LoVo (cell line): ENCODE results near the gene CDKAL1.

Experiments used
- DNase-seq: peaks from one replicate; pipeline ENCODE4 v3.0.0-alpha.2; 2016; ENCODE audit warnings: low spot score

The CDKAL1 gene

DNA sequence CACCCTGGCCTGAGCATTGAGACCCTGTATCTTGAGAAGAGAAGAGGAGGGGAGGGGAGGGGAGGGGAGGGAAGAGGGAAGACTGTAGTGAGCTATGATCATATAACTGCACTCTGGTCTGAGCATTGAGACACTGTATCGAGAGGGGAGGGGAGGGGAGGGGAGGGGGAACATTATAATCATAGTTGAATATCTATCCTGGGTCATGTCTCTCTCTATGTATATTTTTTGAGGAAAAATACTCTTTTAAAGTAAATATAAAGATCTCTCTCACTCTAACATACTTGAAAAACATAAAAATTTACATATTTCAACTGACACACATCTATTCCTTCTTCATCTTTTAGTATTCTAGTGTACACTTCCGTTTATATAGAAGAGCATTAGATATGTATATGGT is 431.0 kb downstream of the CDKAL1 start:
- no peak for DNase-seq

DNA sequence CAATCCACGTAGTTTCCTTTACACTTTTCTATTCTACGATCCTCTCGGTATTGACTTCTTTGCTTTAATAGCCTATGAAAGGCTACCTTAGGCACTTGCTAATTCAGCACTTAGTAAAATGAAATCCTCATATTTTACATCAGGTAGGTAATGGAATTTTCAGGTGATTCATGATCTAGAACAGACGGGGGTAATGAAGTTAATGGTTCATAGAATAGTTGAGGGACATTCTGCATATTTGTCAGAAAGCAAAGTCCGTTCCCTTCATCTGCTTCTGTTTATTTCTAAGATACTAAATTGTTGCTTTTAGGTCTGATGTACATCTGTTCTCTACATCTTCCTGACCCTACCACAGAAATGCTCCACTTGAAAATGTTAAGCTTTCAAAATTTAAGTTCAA is 431.7 kb downstream of the CDKAL1 start:
- DNase-seq = no peak

DNA sequence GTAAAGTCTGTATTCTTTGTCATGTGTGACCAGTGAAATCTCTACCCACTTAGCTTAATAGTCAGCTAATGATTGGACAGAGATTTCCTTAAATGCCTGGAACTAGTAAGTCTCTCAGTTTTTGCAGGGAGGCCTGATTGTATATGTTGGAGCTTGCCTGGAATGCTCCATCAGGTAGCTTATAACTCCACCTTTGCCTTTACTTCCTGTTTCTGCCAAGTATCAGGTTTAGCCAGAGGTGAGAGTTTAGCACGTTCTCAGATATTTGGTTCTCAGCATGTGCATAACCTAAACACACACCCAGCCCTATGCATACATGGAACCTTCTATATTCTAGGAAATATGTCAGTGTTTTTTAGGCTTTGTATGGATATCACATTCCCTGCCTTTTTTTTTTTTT is 435.3 kb downstream of the CDKAL1 start:
- no peak for DNase-seq

DNA sequence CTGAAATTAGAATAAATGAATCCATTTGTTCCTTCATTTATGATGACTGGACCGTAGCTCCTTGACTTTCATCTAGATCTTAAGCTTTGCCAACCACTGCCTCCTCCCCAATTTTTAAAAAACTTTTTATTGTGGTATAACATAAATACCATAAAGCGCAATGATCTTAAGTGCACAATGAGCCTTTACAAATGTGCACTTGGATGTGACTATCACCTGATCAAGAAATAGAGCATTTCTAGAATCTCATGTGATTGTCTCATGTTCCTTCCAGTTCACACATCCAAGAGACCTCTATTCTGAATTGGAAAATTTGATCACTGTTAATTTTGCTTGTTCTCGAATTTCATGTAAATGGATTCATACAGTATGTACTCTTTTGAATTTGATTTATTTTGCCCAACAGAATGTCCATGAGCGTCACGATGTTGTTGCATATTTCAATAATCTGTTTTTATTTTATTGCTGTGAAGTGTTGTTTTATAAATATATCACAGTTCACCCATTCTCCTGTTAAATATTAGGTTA is 442.2 kb downstream of the CDKAL1 start:
- no peak for DNase-seq

DNA sequence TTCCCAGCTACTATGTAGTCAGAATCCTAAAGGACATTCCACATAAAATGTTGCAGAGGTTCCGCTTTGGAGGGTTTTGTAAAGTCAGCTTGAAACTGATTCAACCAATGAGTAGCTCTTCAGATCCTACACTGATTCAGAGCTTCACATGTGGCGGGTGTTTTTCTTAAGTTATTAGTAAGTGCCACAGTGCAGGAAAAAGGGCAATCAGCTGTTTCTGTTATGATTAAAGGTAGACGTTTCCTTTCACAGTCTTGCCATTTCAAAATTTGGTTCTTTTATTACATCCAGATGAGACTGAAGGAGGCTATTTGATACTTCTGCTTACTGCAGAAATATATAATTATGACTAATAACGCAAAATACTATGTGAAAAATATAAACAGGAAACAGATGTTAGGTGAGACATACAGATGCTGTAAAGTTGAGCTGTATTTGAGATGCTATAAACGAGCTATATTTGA is 443.9 kb downstream of the CDKAL1 start:
- DNase-seq = no peak

DNA sequence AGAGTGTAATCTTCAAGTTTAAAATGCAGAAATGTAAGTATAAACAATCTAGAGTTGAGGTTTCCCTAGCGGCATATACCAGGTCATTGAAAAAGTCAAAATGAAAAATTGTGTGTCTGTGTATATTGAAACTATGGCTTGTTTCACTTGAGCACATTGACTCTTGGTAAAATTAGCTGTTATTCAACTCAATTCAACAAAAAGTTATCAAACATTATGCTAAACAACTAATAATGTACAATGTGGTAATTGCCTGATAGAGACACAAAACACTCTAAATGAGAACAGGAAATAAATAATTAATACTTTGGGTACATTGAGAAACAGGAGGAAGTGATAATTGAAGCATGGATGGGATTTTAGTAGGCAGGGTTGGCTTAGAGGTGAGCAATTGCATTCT is 444.8 kb downstream of the CDKAL1 start:
- no peak for DNase-seq

DNA sequence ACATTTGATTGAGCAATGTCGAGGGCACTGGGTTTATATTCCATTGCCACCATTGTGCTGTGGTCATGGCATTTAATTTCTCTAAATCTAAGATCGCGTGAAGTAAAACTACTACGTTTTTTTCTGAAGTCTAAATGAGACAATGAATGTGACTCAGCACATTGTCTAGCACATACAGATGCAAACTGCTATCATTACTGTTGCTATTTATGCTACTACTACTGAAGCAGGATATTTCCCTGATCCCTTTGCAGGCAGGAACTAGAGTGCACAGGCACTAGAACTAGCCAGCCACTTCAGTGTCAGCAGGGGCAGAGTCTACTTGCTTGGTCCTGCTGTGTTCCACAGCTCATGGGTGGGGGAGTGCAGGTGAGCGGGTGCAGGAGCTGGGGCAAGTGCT is 449.7 kb downstream of the CDKAL1 start:
- no peak for DNase-seq

DNA sequence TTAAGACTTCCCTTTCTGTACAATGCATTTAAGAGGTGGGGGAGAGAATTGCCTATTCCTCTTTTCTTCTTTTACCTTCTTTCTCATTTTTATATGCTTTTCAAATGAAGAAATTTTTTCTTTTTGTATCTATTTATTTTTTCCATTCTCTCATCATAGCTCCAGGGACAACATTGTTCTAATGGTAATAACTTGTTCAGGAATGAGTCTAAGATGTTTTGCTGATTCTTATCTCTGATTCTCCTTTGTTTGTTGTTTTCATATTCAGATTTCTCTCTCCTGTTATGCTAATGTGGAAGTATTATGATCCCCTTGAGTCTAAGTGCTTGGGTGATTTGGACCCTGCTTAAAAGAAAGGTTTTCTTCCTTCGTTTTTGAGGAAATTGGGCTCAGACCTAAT is 451.6 kb downstream of the CDKAL1 start:
- DNase-seq = no peak

DNA sequence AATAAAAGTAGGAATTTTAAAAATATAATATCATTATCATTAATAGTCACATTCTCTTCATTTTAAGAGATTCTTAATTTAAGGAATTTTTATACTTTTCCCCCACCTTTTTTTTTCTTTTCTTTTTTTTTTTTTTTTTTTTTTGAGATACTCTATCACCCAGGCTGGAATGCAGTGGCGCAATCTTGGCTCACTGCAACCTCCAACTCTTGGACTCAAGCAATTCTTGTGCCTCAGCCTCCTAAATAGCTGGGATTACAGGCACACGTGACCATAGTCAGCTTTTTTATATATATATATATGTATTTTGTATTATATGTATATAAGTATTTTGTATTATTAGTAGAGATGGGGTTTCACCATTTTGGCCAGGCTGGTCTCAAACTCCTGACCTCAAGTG is 457.7 kb downstream of the CDKAL1 start:
- DNase-seq = no peak

DNA sequence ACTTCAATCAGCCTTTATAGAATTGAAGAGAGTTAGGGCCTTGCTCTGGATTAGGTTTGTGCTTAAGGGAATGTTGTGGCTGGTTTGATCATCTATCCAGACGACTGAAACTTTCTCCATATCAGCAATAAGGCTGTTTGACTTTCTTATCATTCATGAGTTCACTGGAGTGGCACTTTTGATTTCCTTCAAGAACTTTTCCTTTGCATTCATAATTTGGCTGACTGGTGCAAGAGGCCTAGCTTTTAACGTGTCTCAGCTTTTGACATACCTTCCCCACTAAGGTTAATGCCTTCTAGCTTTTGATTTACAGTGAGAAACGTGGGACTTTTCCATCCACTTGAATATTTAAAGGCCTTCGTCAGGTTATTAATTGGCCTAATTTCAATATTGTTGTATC is 461.8 kb downstream of the CDKAL1 start:
- DNase-seq = no peak

DNA sequence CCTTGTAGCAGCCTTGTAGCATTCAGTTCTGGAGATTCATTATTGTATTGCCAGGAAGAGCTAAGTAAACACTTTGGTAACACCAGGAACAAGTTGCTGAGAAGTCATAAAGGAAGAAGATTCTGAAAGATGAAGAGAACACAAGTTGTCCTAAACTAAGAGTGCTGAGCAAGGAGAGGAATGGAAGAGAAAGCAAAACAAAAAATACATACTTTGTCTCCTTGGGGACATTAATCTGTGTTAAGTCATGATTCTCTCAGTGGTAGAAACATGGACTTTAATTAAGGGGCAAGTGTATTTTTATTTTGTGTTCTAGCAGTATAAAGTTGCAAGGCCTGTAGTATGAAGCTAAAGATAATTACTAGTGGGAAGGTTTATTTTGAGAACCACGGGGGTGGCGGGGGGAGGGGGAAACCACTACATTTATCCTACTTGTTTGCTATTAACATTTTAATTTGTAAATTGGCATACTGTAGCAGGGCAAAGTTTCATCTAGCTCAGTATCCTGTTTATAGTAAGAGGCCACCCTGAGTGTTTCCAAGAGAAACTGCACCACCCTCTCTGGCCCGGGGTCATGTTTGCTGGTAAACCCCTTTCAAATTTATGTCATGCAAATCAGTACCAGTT is 463.0 kb downstream of the CDKAL1 start:
- no peak for DNase-seq

DNA sequence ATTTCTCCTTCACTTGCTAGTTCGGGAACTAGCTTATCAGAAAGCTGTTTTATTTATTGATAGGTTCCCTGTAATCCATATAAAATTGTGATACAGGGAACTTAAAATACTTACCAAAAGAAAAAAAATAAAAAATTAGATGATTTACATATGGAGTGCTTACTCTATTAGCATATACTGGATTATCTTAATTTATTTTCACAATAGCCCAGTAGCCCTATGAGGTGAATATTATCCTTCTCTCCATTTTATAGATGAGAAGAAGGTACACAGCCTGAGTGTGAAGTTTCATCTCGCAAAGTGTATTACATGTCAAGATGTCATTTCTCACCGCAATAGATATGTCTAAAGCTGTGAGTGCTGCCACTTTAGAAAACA is 463.5 kb downstream of the CDKAL1 start:
- DNase-seq = no peak

DNA sequence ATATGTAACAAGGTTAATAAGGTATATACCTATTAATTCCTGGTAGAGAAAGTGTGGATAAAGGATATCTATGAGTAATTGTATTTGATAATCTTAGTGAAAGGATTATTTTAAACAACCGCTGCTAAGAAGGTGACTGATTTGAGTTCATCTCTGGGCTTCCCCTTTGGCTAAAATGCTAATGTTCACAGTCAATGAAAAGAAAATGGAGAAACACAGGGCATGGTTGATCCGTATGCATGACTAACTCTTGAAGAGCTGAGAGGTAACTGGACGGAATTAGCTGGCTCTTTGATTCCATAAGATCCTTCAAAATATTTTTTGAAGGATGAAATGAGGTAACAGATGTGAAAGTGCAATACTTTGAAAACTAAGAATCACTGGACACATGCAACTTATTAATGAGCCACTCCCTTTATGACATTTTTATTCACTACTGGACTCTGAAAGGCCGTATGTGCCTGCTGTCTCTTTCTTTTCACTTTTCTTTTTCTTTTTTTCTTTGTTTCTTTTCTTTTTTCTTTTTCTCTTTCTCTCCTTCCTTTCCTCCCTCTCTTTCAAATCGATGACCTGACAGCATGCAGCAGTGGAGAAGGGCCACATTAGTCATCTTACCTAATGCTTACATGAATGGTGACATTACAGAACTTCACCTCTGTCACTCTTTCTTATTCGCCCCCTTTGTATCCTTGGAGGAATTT is 464.6 kb downstream of the CDKAL1 start:
- DNase-seq = no peak

DNA sequence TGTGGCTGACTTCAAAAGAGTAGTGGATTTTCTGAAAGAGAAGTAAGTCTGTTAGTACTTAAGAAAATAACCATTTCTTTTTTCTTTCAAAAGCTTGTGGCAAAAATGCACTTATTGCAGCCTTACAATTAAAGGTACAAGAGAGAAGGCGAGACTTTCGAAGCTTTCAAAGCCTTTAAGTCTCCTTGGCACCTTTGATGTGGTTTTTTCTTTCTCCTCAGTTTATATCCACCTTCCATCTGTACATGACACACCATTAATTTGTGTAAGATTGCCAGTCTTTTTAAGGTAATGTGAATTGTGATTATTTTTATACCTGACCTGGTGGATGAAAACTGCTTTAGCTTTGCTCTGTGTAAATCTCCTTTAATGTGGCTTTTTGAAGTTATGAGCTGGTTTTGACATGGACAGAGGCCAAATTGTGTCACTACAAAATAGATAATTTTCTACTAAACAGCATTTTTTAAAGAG is 466.1 kb downstream of the CDKAL1 start:
- DNase-seq = no peak

DNA sequence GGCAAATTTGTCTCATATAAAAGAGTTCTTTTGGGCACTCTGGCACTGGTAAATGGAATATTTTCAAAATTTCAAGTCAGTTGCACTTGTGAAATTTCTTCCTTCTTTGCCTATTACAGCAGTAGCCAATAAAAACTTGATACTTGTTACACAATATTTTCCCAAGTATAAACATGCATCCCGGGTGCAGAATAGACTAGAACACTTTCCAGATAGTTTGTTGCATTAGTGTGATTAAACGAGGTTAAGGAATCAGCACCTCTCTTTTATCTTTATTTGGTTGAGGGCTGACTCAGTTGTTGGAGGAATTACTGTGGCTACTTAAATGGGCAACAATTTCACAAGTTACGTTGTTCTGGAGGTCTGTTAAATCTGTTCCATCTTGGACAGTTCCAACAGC is 467.5 kb downstream of the CDKAL1 start:
- no peak for DNase-seq

DNA sequence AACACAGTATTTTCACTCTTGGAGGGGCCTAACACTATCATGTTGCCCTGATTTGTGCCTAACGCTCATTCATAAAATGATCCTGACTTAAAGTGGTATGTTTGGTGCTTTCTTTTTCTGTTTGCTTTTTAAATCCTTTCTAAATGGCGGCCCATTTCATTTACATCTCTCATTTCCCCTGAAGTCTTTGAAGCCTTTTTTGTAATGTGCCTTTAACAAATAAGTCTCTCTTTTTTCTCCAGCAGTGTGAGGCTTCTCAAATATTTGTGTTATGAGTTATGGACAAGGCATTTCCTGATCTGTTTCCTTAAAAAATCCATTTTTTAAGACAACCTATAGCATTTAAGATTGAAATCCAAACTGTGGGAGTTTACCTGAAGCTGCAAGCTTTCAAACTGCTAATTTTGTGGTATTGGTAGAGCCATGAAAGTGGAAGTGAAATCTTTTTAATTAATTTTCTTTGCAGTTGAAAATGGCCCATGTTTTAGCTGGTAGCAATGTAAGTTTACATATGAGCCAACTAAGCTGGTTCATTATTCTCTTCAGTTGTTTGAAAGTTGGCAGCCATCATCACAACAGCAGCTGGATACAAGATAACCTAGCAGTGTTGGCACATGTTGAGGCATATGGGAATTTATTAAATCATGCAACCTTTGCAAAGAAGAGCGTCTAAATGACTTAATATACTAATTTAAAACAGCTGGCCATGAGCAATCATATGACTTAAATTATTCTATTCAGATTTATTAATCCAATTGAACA is 469.7 kb downstream of the CDKAL1 start:
- DNase-seq = no peak

DNA sequence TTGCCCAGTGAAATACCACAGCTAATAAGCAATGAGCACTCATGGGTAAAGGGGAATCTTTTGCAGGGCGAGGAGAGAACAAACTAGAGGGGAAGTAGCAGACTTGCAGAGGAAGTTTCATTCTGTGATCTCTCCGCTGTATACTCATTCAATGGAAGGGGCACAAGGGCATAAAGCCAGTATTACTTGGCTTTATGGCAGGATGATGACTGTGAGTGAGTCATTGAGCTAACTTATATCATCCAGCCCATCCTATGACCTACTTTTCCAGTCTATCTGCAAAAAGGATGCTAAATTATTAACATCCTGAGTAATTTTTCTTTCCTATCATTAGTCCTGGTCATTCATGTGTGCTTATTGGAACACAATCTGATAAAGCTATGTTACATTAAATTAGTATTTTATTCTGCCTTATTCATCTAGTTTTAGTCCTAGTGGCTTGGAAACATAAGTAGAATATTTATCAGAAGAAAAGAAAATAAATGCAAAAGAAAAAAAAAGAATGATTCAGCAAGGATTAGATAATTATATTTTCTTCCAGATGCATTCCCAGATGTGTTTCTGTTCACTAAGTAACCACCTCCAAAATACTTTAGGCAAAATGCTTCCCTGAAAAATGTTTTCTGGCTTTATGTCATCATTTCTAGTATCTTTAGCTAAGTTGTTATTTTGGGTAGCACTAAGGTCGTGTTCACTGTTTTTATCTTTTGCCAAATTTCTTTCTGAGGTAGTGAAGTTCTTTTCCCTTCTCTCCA is 471.7 kb downstream of the CDKAL1 start:
- DNase-seq = peak; percentile 56

DNA sequence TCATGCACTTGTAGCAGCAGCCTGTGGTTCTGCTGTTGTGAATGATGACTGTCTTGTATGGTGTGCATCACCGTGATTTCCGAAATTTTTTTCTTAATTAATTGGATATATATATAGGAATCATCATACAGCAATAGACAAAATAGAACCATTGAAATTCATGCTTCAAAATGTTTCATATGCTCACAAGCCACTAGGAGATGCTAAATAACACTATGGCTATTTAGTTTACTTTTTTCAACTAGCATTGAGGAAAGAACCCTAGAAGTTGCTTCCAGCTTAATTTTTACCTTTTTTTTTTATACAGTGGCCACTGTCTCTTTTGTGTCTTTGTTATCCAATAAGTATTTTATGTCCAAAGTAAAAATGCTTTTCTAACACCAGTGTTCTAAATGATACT is 485.4 kb downstream of the CDKAL1 start:
- no peak for DNase-seq

DNA sequence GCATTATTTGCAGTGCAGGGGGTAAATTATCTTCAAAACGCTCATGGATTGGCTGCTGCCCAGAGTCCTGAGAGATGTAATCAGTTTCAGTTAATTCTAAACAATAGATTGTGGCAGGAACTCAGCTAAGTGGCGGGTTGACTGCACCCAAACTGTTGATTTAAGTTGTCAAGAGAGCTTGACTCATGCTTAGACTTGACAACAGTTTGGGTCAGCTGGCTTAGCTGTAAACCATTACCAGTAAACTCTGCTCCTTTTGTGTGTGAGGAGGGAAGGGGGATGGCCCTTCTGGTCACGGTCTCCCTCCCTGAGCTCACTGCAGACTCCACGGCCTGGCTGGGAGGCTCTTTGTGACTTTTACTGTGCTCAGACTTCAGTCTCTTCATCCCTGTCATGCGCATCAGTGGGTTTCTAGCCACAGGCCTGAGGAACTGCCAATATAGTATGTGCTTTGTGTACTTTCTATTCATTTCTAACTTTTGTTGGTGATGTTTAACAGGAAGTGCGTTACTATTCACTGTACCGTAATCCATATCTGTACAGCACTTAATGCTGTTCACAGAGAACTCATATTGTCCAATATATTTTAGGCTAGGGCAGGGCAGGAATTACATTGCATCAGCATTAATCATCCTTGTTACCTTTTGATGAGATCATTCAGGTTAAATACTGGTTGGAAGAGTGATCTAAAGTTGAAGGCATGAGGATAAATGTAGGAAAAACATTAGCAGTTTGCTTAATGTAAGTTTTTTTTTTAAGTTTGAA is 488.3 kb downstream of the CDKAL1 start:
- peak; percentile 83 for DNase-seq

DNA sequence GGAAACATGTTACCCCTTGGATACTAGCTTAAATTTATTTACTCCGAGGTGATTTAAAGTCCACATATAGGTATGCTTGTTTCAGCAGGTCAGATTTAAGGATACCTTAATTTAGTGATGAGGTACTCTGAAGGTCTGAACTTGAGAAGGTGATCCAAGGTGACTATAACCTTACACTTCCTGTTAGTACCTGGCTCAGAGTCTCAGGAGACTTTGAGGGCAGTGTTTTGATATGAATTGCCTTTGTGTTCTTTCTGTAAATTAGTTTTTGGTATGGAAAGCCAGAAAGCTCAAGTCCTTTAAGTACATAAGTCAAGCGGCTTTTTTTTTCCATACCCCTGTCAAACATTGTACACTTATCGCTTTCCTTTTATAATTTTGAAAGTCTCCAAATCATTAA is 489.0 kb downstream of the CDKAL1 start:
- peak; percentile 27 for DNase-seq

DNA sequence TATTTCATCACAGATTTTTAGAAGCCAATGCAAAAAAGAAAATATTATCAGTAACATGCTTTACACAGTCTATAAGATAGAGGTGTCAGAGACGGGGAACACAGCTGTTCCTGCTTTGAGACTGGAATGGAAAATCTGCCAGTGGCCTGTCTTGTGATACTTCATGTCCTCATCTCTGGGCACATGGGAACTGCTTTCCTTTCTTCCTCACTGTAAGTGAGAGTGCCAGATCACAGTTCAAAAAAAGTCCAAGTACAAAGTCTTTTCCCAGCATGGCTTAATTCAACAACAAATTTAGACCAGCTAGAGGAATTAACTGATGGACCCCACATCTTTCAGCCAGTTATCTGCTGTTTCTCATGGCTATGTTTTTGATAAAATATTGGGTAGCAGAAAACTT is 490.4 kb downstream of the CDKAL1 start:
- DNase-seq = no peak
